Motor neuron (in vitro differentiated cells): ENCODE results near the gene ALOXE3. TPM values are rescaled to one million over a fixed set of nuclear protein-coding genes. Genes with fewer than 3 reads are reported as not detected.
"Not testable (repeated sequence)": the region's sequence is repeated elsewhere in the genome, so short reads cannot be mapped to it uniquely, and the experiment has no call there.

Experiments
- ATAC-seq, 8 experiments: fragments of 200-7000 bp; cut with Tn5 transposase; replicated peaks in 6 of 8; 2 replicates each; pipeline ENCODE4 v1.8.0; 2021; ENCODE audit warnings: mild to moderate bottlenecking in 8 of 8, moderate library complexity in 8 of 8
- H3K27ac ChIP-seq, 2 donors: fragments of 250-450 bp; sonication (Bioruptor Pico); 2 replicates each; pipeline ENCODE4 v1.9.0; 2021; ENCODE audit warnings: antibody characterized with exemption in 2 of 2, mild to moderate bottlenecking in 2 of 2, moderate library complexity in 1 of 2
- H3K4me1 ChIP-seq, 2 donors: fragments of 250-450 bp; sonication (Bioruptor Pico); replicated peaks in 1 of 2; 2 replicates each; pipeline ENCODE4 v1.6.1; 2021; ENCODE audit warnings: antibody characterized with exemption in 2 of 2, mild to moderate bottlenecking in 2 of 2, moderate library complexity in 1 of 2
- H3K4me3 ChIP-seq, 5 donors: fragments of 250-450 bp; sonication (Bioruptor Pico); 2 replicates each; pipeline ENCODE4 v1.9.0; 2021; ENCODE audit warnings: antibody characterized with exemption in 5 of 5, mild to moderate bottlenecking in 5 of 5, moderate library complexity in 4 of 5
- WGBS, 10 experiments: fragments of 450-650 bp; shearing (Covaris generic); methylation state at CpG; one replicate each; pipeline ENCODE4 v1.0.0; 2022; 5-methylcytosine and 5-hydroxymethylcytosine counted together
- in situ Hi-C, 9 experiments: fragments of 400-800 bp; cut with MboI; loops; one replicate each; pipeline ENCODE4 v1.15.0; 2021; ENCODE audit warnings: low sequenced_read_pairs in 9 of 9, low pct_unique_long_range_greater_than_20kb in 2 of 9; ENCODE audit not compliant: unreplicated experiment in 9 of 9
- total RNA-seq, 8 experiments: library from RNA; unstranded; fragments of 300-600 nt; gene quantifications; 2 replicates each; pipeline versions ENCODE4 v1.2.3 to v1.2.4, GENCODE V29; 2022

ALOXE3 gene
- total RNA-seq, 8 experiments from 2014 or later, result 0.15 to 0.95 (median 0.36) TPM; not detected in 1

DNA sequence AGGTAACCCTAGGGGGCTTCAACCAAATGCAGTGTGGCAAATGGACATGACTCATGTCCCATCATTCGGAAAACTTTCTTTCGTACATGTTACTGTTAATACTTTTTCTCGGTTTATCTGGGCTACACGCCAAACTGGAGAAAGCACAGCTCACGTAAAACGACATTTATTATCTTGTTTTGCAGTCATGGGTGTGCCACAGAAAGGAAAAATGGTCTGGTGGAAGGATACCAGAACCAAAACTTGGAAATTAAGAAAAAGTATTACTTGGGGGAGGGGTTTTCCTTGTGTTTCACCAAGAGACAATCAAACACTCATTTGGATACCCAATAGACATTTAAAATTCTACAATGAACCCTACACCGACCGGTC is 55.9 kb downstream of the ALOXE3 start:
- WGBS, 10 experiments, result 0 to 43% (median 5%) methylated on average over 5 to 8 of the region's 8 CpGs
- in situ Hi-C loops, result no loop called here
- ATAC-seq, result peak in 1 of 8 experiments; percentile 10
- H3K4me3 ChIP-seq, result no peak overlapping the region
- no peak overlapping the region for H3K27ac ChIP-seq
- H3K4me1 ChIP-seq, result no peaks in the 10 kb centered on the region

DNA sequence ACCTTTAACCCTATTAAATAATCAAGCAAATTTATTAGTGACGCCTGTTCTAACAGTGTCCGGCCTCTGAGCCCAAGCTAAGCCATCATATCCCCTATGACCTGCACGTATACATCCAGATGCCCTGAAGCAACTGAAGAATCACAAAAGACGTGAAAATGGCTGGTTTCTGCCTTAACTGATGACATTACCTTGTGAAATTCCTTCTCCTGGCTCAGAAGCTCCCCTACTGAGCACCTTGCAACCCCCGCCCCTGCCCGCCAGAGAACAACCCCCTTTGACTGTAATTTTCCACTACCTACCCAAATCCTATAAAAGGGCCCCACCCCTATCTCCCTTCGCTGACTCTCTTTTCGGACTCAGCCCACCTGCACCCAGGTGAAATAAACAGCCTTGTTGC is 56.5 kb downstream of the ALOXE3 start:
- ATAC-seq, H3K4me3 ChIP-seq, H3K27ac ChIP-seq, H3K4me1 ChIP-seq, in situ Hi-C loops: not testable (repeated sequence)
- 0 to 63% (median 18%) methylated on average over 1 to 5 of the region's 8 CpGs; no CpG with 5 or more reads in 3 of the 10 experiments for WGBS, 10 experiments

DNA sequence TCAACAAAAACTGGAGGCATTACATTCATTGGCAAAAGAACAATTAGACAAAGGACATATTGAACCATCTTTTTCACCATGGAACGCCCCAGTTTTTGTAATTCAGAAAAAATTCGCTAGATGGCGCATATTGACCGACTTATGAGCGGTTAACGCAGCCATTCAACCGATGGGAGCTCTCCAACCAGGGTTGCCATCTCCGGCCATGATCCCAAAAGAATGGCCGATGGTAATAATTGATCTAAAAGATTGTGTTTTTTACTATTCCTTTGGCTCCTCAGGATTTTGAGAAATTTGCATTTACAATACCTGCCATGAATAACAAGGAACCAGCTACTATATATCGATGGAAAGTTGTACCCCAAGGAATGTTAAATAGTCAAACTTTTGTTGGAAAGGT is 58.0 kb downstream of the ALOXE3 start:
- in situ Hi-C loops, result no loop called here
- Histone ChIP-seq H3K4me1 (no peaks in the 10 kb centered on the region), H3K27ac (no peak overlapping the region), H3K4me3 (no peak overlapping the region)
- 0 to 21% (median 2%) methylated on average over 4 to 10 of the region's 10 CpGs; no CpG with 5 or more reads in 1 of the 10 experiments for WGBS, 10 experiments
- ATAC-seq, result peak; percentile 36 to 68 (median 60)

DNA sequence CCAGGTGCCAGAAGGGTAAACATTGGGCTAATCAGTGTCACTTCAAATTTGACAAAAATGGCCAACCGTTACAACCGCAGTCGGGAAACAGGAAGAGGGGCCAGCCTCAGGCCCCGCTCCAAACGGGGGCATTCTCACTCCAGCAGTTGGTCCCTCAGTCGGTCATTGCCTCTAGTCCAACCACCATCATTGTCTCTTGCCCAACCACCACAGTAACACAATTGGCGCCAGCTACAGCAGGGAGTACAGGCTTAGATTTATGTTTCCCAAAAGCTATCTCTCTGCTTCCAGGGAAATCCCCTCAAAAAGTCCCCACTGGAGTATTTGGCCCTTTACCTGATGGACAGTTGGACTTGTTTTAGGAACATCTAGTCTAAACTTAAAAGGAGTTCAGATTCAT is 59.2 kb downstream of the ALOXE3 start:
- no peak for ATAC-seq
- 8 to 77% (median 24%) methylated on average over 1 to 7 of the region's 7 CpGs; no CpG with 5 or more reads in 1 of the 10 experiments for WGBS, 10 experiments
- Histone ChIP-seq H3K4me1 (no peaks in the 10 kb centered on the region), H3K4me3 (no peak overlapping the region), H3K27ac (no peak overlapping the region)
- in situ Hi-C loops, result no loop called here

DNA sequence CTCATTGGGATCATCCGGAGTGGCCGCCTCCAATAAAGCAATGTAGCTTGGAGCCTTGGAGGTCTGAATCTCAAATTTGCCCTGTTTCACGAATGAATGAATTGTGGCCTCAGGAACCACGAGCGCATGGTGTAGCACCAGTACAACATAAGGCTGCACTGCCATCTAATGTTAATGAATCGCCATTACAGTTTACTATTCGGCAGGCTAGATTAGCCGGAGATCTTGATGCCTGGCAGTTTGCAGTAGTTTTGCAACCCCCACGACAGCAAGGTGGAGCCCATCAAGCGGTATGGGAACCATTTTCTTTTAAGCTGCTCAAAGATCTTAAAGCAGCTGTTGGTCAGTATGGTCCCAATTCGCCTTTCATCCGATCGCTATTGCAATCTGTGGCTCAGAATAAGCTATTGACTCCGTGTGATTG is 60.6 kb downstream of the ALOXE3 start:
- WGBS, 10 experiments, result 0 to 15% (median 8%) methylated on average over 4 to 14 of the region's 14 CpGs; no CpG with 5 or more reads in 3 of the 10 experiments
- peak; percentile 87 to 96 (median 94) for ATAC-seq
- Histone ChIP-seq H3K27ac (no peak overlapping the region), H3K4me1 (no peaks in the 10 kb centered on the region), H3K4me3 (no peak overlapping the region)
- in situ Hi-C loops, result no loop called here

DNA sequence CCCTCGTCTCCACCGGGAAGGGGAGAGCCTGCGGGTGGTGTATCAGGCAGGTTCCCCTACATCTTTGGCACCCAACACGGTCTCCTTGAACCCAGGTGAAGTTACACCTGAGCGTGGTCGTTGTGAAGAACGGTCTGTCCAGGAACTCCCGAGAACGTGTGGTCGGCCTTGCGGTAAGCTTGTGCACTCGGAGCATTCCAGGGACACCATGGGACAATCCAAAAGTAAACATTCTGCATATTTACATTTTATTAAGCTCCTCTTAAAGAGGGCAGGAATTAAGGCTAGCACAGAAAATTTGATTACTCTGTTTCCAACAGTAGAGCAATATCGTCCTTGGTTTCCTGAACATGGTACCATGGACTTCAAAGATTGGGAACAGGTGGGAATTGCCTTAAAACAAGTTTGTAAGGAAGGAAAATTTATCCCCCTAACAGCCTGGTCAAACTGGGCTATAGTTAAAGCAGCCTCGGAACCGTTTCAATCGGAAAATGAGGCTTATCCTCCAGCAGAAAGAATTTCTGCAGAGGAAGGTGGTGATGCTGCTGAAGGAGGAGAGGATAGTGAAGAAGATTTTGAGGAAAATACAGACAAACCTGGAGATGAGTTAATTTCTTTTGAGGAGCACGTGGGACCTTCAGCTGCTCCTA is 61.2 kb downstream of the ALOXE3 start:
- H3K4me1 ChIP-seq, result no peaks in the 10 kb centered on the region
- in situ Hi-C loops, result no loop called here
- ATAC-seq, result no peak
- WGBS, 10 experiments, result 47 to 100% (median 71%) methylated on average over 1 to 12 of the region's 17 CpGs; no CpG with 5 or more reads in 2 of the 10 experiments
- no peak overlapping the region for H3K4me3 ChIP-seq
- no peak overlapping the region for H3K27ac ChIP-seq

DNA sequence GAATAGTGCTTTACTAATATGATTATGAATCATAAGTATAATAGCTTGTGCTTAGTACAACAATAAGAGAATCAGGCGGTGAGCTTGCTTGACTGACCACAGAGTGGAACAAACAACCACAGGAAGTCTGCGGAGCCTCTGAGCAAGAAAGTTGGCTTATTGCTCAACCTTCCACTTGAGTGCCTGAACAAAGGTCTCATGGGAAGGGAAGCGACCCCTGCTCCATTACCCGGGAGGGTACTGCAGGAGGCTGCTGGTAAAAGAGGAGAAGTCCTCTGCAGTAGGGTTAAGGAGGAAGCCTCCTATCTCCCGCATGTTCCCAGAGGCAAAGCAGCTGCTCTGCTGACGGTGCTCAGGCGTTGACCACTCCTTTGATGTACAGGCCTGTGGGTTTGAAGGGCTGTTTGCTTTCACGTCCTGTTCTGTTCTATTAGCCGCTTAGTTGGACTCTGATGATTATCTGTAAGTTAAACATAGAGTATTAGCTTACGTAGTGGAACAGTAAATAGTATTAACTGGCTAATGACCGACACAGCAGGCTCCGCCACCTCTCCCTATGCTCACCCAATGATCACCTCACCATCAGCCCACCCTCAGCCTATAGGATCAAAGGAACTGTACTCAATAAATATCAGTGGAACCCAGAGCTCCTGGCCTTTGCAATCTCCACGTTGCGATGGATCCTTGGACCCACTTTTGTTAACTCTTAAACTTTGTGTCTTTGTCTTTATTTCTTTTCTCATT is 61.9 kb downstream of the ALOXE3 start:
- H3K4me3 ChIP-seq, result no peak overlapping the region
- no peak for ATAC-seq
- H3K4me1 ChIP-seq, result no peaks in the 10 kb centered on the region
- in situ Hi-C loops, result no loop called here
- 33 to 80% (median 58%) methylated on average over 1 to 13 of the region's 14 CpGs; no CpG with 5 or more reads in 1 of the 10 experiments for WGBS, 10 experiments
- H3K27ac ChIP-seq, result no peak overlapping the region

DNA sequence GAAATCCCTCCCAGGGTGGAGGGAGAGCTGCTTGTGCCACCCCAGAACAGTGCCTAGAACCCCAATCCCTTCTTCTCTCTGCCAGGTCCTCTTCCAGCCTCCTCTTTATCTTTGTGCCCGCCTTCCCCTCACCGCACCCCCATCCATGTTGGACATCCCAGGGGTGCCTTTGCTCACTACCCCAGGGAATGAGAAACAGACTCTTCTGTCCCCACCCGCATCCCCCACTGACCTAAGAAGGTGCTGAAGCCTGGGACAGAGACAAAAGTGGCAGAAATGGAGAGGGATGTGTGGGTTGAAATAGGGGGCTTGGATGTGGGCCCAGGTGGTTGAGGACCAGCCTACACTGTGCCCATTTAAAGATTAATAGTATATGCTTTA is 62.5 kb downstream of the ALOXE3 start:
- ATAC-seq, result no peak
- no peaks in the 10 kb centered on the region for H3K4me1 ChIP-seq
- 40 to 100% (median 100%) methylated on average over 1 to 2 of the region's 3 CpGs; no CpG with 5 or more reads in 7 of the 10 experiments for WGBS, 10 experiments
- no peak overlapping the region for H3K4me3 ChIP-seq
- no peak overlapping the region for H3K27ac ChIP-seq
- in situ Hi-C loops, result no loop called here

DNA sequence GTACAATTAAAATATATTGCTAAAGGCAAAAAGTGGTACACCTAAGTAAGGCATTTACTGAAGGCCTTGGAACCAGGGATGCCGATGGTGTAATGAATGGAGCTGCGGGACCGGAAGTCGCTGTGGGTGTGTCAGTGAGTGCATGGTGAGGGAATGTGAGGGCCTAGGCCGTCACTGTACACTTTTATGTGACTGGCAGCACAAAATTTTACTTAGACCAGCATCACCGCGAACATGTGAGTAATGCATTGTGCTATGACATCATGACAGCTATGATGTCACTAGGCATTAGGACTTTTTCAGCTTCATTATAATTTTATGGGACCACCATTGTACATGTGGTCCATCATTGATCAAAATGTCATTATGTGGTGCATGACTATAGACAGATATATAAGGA is 64.7 kb downstream of the ALOXE3 start:
- in situ Hi-C loops, result no loop called here
- WGBS, 10 experiments, result 20 to 100% (median 89%) methylated on average over 1 to 7 of the region's 7 CpGs; no CpG with 5 or more reads in 2 of the 10 experiments
- no peak for ATAC-seq

DNA sequence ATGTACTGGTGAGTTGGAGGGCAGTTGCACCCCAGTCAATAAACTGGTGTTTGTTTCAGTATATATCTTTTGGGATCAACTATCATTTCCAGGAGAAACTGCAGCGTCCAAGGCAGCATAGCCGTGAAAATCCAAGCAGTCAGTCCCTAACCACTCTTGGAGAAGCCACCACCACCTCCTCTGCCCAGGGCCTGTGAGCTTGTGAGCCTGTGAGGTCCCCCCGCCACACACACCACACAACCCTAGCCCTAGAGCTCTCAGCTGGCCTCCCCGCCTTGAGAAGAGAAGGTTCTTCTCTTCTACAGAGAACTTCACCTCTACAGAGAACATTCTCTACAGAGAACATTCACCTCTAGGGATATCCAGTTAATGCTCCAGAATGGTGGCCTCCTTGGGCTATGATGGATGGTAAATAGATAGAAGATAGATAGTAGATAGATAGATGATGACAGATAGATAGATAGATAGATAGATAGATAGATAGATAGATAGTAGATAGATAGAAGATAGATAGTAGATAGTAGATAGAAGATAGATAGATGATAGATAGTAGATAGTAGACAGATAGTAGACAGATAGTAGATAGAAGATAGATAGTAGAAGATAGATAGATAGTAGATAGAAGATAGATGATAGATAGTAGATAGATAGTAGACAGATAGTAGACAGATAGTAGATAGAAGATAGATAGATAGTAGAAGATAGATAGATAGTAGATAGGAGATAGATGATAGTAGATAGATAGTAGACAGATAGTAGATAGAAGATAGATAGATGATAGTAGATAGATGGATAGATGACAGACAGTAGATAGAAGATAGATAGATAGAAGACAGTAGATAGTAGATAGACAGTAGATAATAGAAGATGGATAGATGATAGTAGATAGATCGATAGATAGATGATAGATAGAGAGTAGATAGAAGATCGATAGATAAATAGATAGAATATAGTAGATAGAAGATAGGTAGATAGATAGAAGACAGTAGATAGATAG is 65.8 kb downstream of the ALOXE3 start:
- in situ Hi-C loops, result no loop called here
- no peak overlapping the region for H3K4me3 ChIP-seq
- H3K27ac ChIP-seq, result no peak overlapping the region
- 27 to 82% (median 62%) methylated on average over 2 to 6 of the region's 6 CpGs for WGBS, 10 experiments
- H3K4me1 ChIP-seq, result no peaks in the 10 kb centered on the region
- ATAC-seq, result no peak

More for the DNA sequence above, 64.7 kb downstream of the ALOXE3 start:
- no peaks in the 10 kb centered on the region for H3K4me1 ChIP-seq
- H3K27ac ChIP-seq, result no peak overlapping the region
- H3K4me3 ChIP-seq, result no peak overlapping the region

DNA sequence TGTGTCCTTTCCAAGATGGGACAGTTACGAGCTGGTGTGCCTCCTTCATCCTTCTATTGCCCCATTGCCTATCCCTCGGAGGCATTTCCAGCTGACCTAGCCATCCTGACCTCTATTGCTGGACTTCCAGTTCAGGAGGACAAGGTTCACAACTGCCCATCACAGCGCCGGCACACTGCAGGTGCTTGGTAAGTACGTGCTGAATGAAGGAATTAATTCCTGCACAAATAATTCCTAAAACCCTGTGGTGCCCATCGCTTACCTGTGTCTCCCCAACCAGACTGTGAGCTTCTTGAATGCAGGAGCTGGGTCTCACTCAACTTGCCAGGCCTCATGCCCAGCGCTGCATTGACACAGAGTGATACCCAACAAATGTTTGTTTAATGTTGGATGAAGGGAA is 66.5 kb downstream of the ALOXE3 start:
- WGBS, 10 experiments, result 50 to 93% (median 67%) methylated on average over 1 to 6 of the region's 7 CpGs; no CpG with 5 or more reads in 1 of the 10 experiments
- no peak overlapping the region for H3K4me3 ChIP-seq
- H3K4me1 ChIP-seq, result no peaks in the 10 kb centered on the region
- ATAC-seq, result no peak
- in situ Hi-C loops, result no loop called here
- no peak overlapping the region for H3K27ac ChIP-seq

DNA sequence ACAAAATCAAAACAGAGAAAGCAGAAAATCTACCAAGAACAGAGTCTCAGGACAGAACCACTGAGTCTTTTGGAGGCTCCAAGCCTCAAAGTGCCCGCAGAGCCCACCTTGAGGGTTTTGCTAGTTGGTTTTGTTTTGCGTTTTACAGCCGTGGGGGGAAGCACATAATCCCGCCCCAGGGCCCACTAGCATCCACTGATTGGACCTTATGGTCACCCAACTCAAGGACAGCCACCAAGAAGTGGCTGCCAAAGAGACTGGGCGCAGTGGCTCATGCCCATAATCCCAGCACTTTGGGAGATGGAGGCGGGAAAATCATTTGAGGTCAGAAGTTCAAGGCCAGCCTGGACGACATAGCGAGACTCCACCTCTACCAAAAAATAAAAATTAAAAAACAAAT is 69.6 kb downstream of the ALOXE3 start:
- Histone ChIP-seq H3K4me3 (no peak overlapping the region), H3K27ac (no peak overlapping the region), H3K4me1 (no peaks in the 10 kb centered on the region)
- 60 to 100% (median 78%) methylated on average over 1 to 7 of the region's 8 CpGs; no CpG with 5 or more reads in 1 of the 10 experiments for WGBS, 10 experiments
- in situ Hi-C loops, result no loop called here
- no peak for ATAC-seq

DNA sequence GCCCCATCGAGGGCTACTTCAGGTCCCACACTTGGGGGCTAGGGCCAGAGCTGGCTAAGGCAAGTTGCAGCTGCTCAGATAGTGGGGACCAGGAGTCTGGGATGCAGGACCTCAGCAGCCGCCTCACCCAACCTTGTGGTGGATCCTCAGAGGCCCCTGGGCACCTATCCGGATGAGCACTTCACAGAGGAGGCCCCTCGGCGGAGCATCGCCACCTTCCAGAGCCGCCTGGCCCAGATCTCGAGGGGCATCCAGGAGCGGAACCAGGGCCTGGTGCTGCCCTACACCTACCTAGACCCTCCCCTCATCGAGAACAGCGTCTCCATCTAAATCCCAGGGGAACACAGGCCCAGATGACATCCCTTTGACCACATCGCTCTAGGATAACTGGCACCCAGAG is 70.1 kb downstream of the ALOXE3 start:
- Histone ChIP-seq H3K4me1 (no peaks in the 10 kb centered on the region), H3K4me3 (no peak overlapping the region), H3K27ac (no peak overlapping the region)
- in situ Hi-C loops, result no loop called here
- WGBS, 10 experiments, result 70 to 90% (median 80%) methylated on average over 1 to 2 of the region's 12 CpGs; no CpG with 5 or more reads in 7 of the 10 experiments
- no peak for ATAC-seq
